Bone marrow (tissue), 2 donors: ENCODE results near the gene OTUD7B.
"Not testable (repeated sequence)": the region's sequence is repeated elsewhere in the genome, so short reads cannot be mapped to it uniquely, and the experiment has no call there.

Experiments
- DNase-seq, 2 donors: peaks; one replicate each; lab custom pipeline; 2025; lab: John Stamatoyannopoulos, UW

The OTUD7B gene

GRCh38 chr1:149949911-149950310 lies 60.6 kb downstream of the OTUD7B start:
- DNase-seq: no peak

GRCh38 chr1:149945206-149945605 lies 65.3 kb downstream of the OTUD7B start:
- no peak for DNase-seq

- no peak for DNase-seq
These were observed 67.6 kb downstream of the OTUD7B start for GRCh38 chr1:149942885-149943284.

DNA sequence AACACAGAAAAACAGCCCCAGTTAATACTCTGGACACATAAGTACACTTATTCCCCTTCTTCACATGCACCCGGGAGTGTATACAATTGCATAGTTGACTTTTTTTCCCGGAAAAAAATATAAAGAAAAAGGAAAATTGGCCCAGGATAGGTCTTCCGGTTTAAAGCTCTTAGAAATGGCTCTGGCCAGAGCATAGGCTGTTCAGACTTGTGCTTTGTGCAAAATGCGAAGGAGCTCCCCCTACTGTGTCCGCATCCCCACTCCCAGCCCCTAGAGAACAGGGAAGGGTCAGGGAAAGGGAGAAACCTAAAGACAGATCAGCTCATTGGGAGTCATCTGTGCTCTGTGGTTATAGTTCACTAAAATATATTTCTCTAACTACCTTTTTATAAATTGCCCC lies 68.3 kb downstream of the OTUD7B start:
- no peak for DNase-seq

DNA sequence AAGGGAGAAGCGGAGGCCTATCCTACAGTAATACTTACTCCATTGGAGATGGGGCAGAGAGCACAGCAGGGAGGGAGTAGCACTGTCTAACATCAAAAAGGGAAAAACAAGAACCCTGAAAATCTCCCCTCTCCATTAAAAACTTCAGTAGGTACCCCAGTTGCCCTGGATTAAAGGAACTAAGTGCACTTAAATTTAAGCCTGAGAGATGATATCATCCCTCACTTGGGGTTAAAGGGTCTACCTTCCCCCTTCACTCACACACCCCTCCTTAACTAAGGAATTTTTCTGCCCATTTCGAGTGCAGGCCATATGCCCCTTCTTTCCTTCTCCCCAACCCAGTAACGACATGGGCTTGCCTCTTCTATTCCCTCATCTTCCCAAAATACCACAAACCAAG lies 70.1 kb downstream of the OTUD7B start:
- no peak for DNase-seq

- not testable (repeated sequence) for DNase-seq
These were observed 71.9 kb downstream of the OTUD7B start for GRCh38 chr1:149938668-149939003.

- no peak for DNase-seq
These were observed 72.8 kb downstream of the OTUD7B start for GRCh38 chr1:149937759-149938158.

GRCh38 chr1:149936992-149937705 lies 73.4 kb downstream of the OTUD7B start:
- DNase-seq: no peak

- no peak for DNase-seq
These were observed 74.1 kb downstream of the OTUD7B start, which contains the start of gene MTMR11 for GRCh38 chr1:149936170-149936991. Gene MTMR11 (minus strand): TSS chr1:149936879. CDS start chr1:149936647, 232 bp downstream.

GRCh38 chr1:149934356-149934755 lies 76.2 kb downstream of the OTUD7B start:
- DNase-seq: no peak

DNA sequence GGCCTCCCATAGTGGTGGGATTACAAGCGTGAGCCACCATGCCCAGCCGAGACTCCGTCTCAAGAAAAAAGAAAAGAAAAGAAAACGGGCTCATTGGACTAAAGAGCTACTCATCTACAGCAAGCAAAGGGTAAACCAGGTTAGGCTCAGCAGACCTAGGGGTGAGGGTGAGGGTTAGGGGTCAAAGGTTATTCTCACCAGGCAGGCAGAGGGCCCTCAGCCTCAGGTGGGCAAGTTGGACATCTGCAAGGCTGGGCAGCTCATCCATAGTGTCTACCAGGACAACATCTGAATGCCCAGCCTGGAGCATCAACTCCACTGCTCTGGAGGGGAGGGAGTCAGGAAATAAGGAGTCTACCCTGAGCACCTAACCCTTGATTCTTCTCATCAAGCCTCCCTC lies 77.3 kb downstream of the OTUD7B start:
- DNase-seq: no peak

DNA sequence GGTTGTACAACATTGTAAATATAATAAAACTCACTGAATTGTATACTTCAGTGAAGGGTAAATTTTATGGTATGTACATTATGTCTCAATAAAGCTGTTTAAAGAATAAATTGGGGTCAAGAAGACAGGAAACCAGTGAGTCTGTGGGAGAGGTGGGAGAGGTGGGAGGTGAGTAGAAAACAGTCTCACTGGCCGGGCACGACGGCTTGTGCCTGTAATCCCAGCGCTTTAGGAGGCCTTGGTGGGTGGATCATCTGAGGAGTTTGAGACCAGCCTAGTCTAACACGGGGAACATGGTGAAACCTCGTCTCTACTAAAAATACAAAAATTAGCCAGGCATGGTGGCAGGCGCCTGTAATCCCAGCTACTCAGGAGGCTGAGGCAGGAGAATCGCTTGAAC lies 78.1 kb downstream of the OTUD7B start:
- DNase-seq: no peak

DNA sequence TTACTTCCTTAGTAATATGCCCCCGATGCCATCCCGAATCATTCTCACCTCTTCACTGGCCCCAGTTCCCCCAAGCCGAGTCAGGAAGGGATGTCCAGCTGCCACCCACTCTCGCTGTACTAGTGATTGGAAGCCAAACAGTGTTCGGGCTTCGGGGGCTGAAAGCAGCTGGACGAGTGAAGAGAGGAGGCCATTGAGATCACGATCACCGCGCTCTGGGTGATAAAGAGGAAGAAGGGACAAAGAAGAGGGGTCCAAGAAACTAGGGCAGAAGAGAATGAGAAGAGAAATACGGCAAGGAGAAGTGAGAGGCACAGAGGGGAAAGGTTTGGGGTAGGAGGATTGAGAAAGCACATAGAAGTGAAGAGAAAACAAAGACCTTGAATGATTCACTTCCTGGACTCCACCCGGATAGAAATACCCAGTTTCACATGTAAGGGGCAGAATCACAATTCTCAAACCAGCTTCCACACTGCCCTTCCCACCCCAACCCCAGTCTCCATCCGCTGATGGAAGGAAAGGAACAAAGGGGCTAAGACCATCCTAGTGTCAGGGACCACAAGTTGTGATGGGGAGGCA lies 79.2 kb downstream of the OTUD7B start:
- DNase-seq: no peak

- no peak for DNase-seq
These were observed 80.7 kb downstream of the OTUD7B start for GRCh38 chr1:149929856-149930255.

DNA sequence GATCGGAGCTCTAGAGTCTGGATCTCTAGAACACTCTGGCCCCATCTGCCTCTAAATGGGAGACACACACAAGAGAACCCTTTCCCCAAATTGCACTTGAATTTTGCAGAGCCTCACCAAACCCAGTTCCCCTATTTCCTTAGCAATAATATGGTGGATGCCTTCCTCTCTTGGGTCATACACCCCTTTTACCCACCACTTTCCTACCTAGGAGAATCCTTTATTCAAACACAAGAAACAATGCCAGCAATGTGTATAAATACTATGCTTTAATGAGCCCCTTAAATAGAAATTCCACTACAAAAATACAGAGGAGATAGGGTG lies 82.2 kb downstream of the OTUD7B start:
- no peak for DNase-seq

GRCh38 chr1:149927563-149928400 lies 82.7 kb downstream of the OTUD7B start, which contains the start of gene SF3B4:
Gene SF3B4 (minus strand): TSS chr1:149927803. CDS start chr1:149927759, 44 bp downstream.
- peak; percentile 81 to 93 for DNase-seq

DNA sequence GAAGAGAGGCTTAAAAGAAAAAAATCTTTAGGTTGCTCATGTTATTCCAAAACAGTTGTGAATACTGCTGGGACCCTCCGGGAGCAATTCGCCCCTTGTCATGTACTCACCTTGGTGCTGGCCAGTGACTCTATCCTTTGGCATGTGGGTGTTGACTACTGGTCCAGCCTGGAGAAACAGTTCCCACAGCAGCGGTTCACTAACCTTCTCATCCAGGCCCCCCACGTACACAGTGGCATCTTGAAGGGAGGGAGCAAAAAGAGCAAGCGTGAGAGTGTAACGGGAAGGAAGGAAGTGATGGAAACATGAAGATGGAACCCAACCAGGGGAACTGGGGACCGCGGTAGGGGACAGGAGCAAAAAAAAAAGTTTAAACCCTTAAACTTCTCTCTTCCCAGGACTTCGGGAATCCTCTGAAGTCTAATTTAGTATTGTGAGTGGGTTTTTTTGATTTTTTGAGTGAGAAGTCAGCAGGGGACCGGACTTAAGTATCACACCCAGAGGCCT lies 83.4 kb downstream of the OTUD7B start:
- no peak for DNase-seq

DNA sequence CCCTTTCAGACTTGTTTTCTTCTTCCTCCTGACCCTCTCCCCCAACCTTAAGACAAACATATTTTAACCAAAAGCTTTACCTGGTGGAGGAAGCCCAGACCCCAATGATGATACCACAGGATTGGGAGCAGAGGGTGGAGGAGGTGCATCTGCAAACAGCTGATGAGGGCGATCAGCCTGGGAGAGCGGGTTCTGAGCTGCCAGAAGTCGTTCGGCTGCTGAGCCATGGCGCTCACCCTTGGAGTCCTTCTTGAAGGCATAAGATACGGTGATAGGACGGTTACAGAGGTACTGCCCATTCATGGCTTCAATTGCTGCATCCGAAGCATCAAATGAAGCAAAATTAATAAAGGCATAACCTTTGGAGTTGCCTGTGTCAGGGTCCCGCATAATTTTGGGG lies 84.2 kb downstream of the OTUD7B start:
- no peak for DNase-seq

GRCh38 chr1:149925751-149926150 lies 84.8 kb downstream of the OTUD7B start:
- no peak for DNase-seq

DNA sequence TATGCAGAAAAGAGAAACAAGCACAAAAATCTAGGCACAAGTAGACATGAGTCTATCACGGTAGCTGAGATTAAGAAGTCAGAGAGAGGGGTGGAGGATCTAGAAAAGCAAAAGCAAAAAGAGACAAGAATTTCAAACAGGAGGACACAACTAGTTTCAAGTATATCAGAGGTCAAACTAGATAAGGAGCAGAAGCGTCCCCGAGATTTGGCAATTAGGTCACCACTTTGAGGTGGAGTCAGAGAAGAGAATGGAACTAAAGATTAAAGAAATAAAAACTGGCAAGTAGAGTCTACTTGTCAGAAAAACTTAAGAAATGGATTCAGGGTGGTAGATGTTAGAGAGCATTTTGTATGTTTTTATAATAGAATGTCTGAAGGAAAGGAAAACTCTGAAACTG lies 85.2 kb downstream of the OTUD7B start:
- DNase-seq: no peak

- DNase-seq: no peak
These were observed 86.9 kb downstream of the OTUD7B start for GRCh38 chr1:149923626-149924025.

DNA sequence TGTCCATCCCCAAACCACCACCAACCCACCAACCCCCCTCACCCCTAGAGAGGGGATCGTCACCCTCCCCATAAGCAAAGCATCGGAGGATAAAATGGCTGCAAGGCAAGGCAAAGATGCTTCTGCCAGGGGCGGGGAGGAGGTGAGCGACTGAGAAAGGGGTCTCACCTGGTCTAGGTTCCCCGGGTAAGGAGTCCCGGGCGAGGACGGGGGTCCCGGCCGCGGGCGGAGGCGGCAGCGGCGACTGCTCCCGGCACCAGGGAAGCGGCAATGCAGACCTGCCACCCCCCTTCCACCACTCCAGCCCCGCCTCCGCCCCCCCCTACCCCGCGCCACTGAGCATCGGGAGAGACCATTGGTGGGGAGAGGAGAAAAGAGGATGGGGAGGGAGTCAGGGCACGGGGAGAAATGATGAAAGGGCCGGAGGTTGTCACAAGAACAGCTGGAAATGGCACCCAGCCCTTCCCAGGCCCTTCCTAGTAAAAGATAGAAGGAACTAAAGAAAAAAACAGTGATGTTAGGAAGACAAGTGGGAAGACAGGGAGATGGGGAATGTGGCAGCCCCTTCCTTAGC lies 92.9 kb downstream of the OTUD7B start, which contains the start of gene SV2A:
SV2A (minus strand) TSS at position 274 of the 574 bp plus-strand sequence. CDS start 4,004 bp downstream, outside the sequence.
- DNase-seq: peak in 1 of 2 donors; percentile 39
